GM23338 (cell line): Measurements from ENCODE around the gene ZNF593OS. TPM values are rescaled to one million over a fixed set of nuclear protein-coding genes. Genes with fewer than 3 reads are reported as not detected.

ENCODE experiments used
- ATAC-seq: fragments of 200-7000 bp; cut with Tn5 transposase; 3 replicates; pipeline ENCODE4 v1.9.1; 2020
- DNase-seq: peaks from one replicate; pipeline ENCODE4 v3.0.0-alpha.2; 2015; ENCODE audit warnings: low spot score
- H2AFZ ChIP-seq: fragments of 200-600 bp; sonication (generic); 2 replicates; pipeline ENCODE4 v1.8.0; 2016; ENCODE audit warnings: antibody characterized with exemption, mild to moderate bottlenecking, moderate library complexity
- H3F3A ChIP-seq: fragments of 200-600 bp; sonication (generic); replicated peaks from 2 replicates; pipeline ENCODE4 v1.8.0; 2017; ENCODE audit warnings: antibody characterized with exemption, mixed run types, low read depth
- H3K27ac ChIP-seq: fragments of 200-600 bp; sonication (generic); 2 replicates; pipeline ENCODE4 v1.6.1; 2016; ENCODE audit warnings: low read depth
- H3K27me3 ChIP-seq: fragments of 200-600 bp; sonication (generic); 2 replicates; pipeline ENCODE4 v1.8.0; 2016; ENCODE audit warnings: mild to moderate bottlenecking, mixed run types, moderate library complexity; ENCODE audit not compliant: insufficient read depth
- H3K36me3 ChIP-seq: fragments of 200-600 bp; sonication (generic); 2 replicates; pipeline ENCODE4 v1.8.0; 2016; ENCODE audit warnings: mild to moderate bottlenecking; ENCODE audit not compliant: insufficient read depth
- H3K4me1 ChIP-seq: fragments of 200-600 bp; sonication (generic); 2 replicates; pipeline ENCODE4 v1.8.0; 2016; ENCODE audit warnings: mild to moderate bottlenecking, moderate library complexity; ENCODE audit not compliant: insufficient read depth
- H3K4me2 ChIP-seq: fragments of 200-600 bp; sonication (generic); 2 replicates; pipeline ENCODE4 v1.7.1; 2017; ENCODE audit warnings: mixed run types
- H3K4me3 ChIP-seq: fragments of 200-600 bp; sonication (generic); 2 replicates; pipeline ENCODE4 v1.6.1; 2016; ENCODE audit warnings: mixed run types
- H3K79me2 ChIP-seq: fragments of 200-600 bp; sonication (generic); replicated peaks from 2 replicates; pipeline ENCODE4 v1.8.0; 2017; ENCODE audit warnings: mild to moderate bottlenecking; ENCODE audit not compliant: insufficient read depth
- H3K9me2 ChIP-seq: fragments of 200-600 bp; sonication (generic); 2 replicates; pipeline ENCODE4 v1.8.0; 2017; ENCODE audit not compliant: insufficient read depth
- H4K20me1 ChIP-seq: fragments of 200-600 bp; sonication (generic); replicated peaks from 2 replicates; pipeline ENCODE4 v1.8.0; 2017; ENCODE audit warnings: mild to moderate bottlenecking; ENCODE audit not compliant: insufficient read depth
- H3K27ac Mint-ChIP-seq: 2 replicates; pipeline ENCODE4 v1.8.0; 2020; ENCODE audit warnings: inconsistent platforms, mild to moderate bottlenecking, moderate library complexity, mixed read lengths
- H3K27me3 Mint-ChIP-seq: 3 replicates; pipeline ENCODE4 v1.8.0; 2022; ENCODE audit warnings: low read depth, mild to moderate bottlenecking, moderate library complexity, mixed read lengths, inconsistent platforms; ENCODE audit not compliant: insufficient read depth, poor library complexity
- H3K36me3 Mint-ChIP-seq: 3 replicates; pipeline ENCODE4 v1.8.0; 2021; ENCODE audit warnings: low read depth, mild to moderate bottlenecking, inconsistent platforms, moderate library complexity, mixed read lengths
- H3K4me1 Mint-ChIP-seq: 3 replicates; pipeline ENCODE4 v1.8.0; 2020; ENCODE audit warnings: mild to moderate bottlenecking, inconsistent platforms, mixed read lengths
- H3K4me3 Mint-ChIP-seq: 3 replicates; pipeline ENCODE4 v1.8.0; 2021; ENCODE audit warnings: moderate library complexity, mild to moderate bottlenecking, inconsistent platforms, mixed read lengths
- H3K9me3 Mint-ChIP-seq: 3 replicates; pipeline ENCODE4 v1.8.0; 2020; ENCODE audit warnings: moderate library complexity, mild to moderate bottlenecking, inconsistent platforms, mixed read lengths
- CREB1 ChIP-seq: fragments of 250-450 bp; sonication (Bioruptor Pico); IDR thresholded peaks from 2 replicates; pipeline ENCODE4 v1.5.0; 2020; ENCODE audit warnings: low read depth, mild to moderate bottlenecking, moderate library complexity
- CTCF ChIP-seq, 2 experiments: fragments of 200-600 bp in 1 of 2; sonication (generic) in 1 of 2; conservative IDR thresholded peaks; 2 replicates each; pipeline versions ENCODE4 v1.5.1 to v1.6.1; 2016 to 2017; ENCODE audit warnings: antibody characterized with exemption in 2 of 2, low read depth in 2 of 2, mild to moderate bottlenecking in 2 of 2, moderate library complexity in 1 of 2
- ETS1 ChIP-seq: IDR thresholded peaks from 2 replicates; pipeline ENCODE4 v1.6.1; 2016; ENCODE audit warnings: antibody characterized with exemption
- EZH2 ChIP-seq: fragments of 200-600 bp; sonication (generic); IDR thresholded peaks from one replicate; pipeline ENCODE4 v1.8.0; 2017; ENCODE audit warnings: antibody characterized with exemption, mild to moderate bottlenecking, low read depth; ENCODE audit not compliant: unreplicated experiment
- EZH2phosphoT487 ChIP-seq: fragments of 200-600 bp; sonication (generic); IDR thresholded peaks from one replicate; pipeline ENCODE4 v1.8.1; 2018; ENCODE audit warnings: antibody characterized with exemption; ENCODE audit not compliant: unreplicated experiment
- JUNB ChIP-seq: IDR thresholded peaks from one replicate; pipeline ENCODE4 v1.6.1; 2016; ENCODE audit warnings: antibody characterized with exemption; ENCODE audit not compliant: unreplicated experiment
- NANOG ChIP-seq: IDR thresholded peaks from 2 replicates; pipeline ENCODE4 v1.6.1; 2016; ENCODE audit warnings: antibody characterized with exemption, borderline replicate concordance
- POLR2AphosphoS5 ChIP-seq: IDR thresholded peaks from 2 replicates; pipeline ENCODE4 v1.6.1; 2016; ENCODE audit warnings: antibody characterized with exemption, low read depth
- REST ChIP-seq: IDR thresholded peaks from one replicate; pipeline ENCODE4 v1.6.1; 2018; ENCODE audit warnings: antibody characterized with exemption; ENCODE audit not compliant: unreplicated experiment
- STAT1 ChIP-seq: IDR thresholded peaks from one replicate; pipeline ENCODE4 v1.6.1; 2016; ENCODE audit warnings: antibody characterized with exemption; ENCODE audit not compliant: unreplicated experiment
- ZNF114 ChIP-seq: fragments of 250-450 bp; sonication (Bioruptor Pico); IDR thresholded peaks from 2 replicates; pipeline ENCODE4 v1.5.0; 2020; ENCODE audit warnings: mild to moderate bottlenecking, moderate library complexity
- ZNF331 ChIP-seq: fragments of 250-450 bp; sonication (Bioruptor Pico); IDR thresholded peaks from 2 replicates; pipeline ENCODE4 v1.5.0; 2020; ENCODE audit warnings: low read depth, mild to moderate bottlenecking, moderate library complexity
- ZNF462 ChIP-seq: fragments of 250-450 bp; sonication (Bioruptor Pico); IDR thresholded peaks from 2 replicates; pipeline ENCODE4 v1.5.0; 2020; ENCODE audit warnings: mild to moderate bottlenecking, moderate library complexity
- polyA plus RNA-seq: library from polyadenylated mRNA; unstranded; fragments of >200 nt; fragmentation: Nextera tagmentation; extraction: Ambion mirVana; gene quantifications from 2 replicates; pipeline ENCODE4 v1.2.1, GENCODE V29; 2016
- total RNA-seq: library from RNA; depleted of rRNA; stranded (reverse); fragments of >200 nt; shearing (Covaris generic); gene quantifications from 2 replicates; pipeline ENCODE4 v1.2.3, GENCODE V29; 2014

Gene ZNF593OS
- total and polyA plus RNA-seq, 2 experiments from 2014 or later: 1.1 TPM; not detected in 1

DNA sequence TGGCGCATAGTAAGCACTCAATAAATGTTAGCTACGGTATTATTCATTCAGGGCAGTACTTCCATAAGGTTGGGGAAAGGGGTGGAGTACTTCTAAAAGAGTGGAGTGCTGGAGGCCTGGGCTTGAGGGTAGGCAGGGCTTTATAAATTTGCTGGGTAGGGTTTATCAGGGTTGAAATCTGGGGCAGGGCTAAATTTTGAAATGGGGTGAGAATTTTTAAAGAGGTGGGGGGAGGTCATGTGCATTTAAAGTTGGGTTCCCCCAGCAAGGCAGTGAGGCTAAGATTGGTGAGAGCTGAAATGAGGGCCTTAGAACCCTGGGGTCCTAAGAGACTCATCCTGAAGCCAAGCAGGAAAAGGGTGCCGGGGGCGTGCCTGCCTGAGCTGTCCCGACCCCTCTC lies 28.8 kb upstream of the ZNF593OS start:
- peak overlapping the region; percentile 98 for H2AFZ ChIP-seq
- H3K4me1 Mint-ChIP-seq: peaks cover 27% of the 10 kb centered on the region
- no peak overlapping the region for H3K27ac ChIP-seq
- H3K9me3 Mint-ChIP-seq: no peaks in the 10 kb centered on the region
- no peaks in the 10 kb centered on the region for H3F3A ChIP-seq
- H3K27me3 ChIP-seq: no peaks in the 10 kb centered on the region
- peak overlapping the region; percentile 57 for H3K4me3 ChIP-seq
- H3K36me3 ChIP-seq: no peaks in the 10 kb centered on the region
- H3K79me2 ChIP-seq: no peaks in the 10 kb centered on the region
- H3K27ac Mint-ChIP-seq: no peak overlapping the region
- H3K27me3 Mint-ChIP-seq: peaks cover 28% of the 10 kb centered on the region
- TF ChIP-seq NANOG (no peak), ZNF331 (CRISPR knock-in tag) (no peak), ZNF114 (CRISPR knock-in tag) (no peak), CREB1 (CRISPR knock-in tag) (no peak), JUNB (no peak), REST (no peak), POLR2AphosphoS5 (no peak), CTCF (conservative IDR thresholded peaks at IDR 0.05; ENCODE audit: low read depth in 2 of 2) (no peak), EZH2 (no peak), EZH2phosphoT487 (no peak), STAT1 (no peak), ETS1 (no peak), ZNF462 (CRISPR knock-in tag) (no peak)
- H3K4me3 Mint-ChIP-seq: peak overlapping the region; percentile 75
- no peak for ATAC-seq
- no peak for DNase-seq
- peak overlapping the region; percentile 79 for H3K4me2 ChIP-seq
- no peaks in the 10 kb centered on the region for H4K20me1 ChIP-seq
- no peaks in the 10 kb centered on the region for H3K36me3 Mint-ChIP-seq
- H3K9me2 ChIP-seq: no peaks in the 10 kb centered on the region
- no peaks in the 10 kb centered on the region for H3K4me1 ChIP-seq
